ENCODE results near the gene TAF11.

- TF ChIP-seq CTCF (IDR thresholded peaks at IDR 0.05; ENCODE audit: low read depth, low read length, missing input control) (no peak), ATF3 (IDR thresholded peaks at IDR 0.05) (no peak), GABPA (IDR thresholded peaks at IDR 0.05 in 1 of 2, conservative IDR thresholded peaks at IDR 0.05 in 1 of 2) (no peak), EGR1 (IDR thresholded peaks at IDR 0.05; ENCODE audit: low read depth in 2 of 2) (no peak), JUND (IDR thresholded peaks at IDR 0.05) (no peak), RAD21 (IDR thresholded peaks at IDR 0.05) (no peak), MAX (IDR thresholded peaks at IDR 0.05) (no peak), TAF1 (conservative IDR thresholded peaks at IDR 0.05) (no peak), YY1 (IDR thresholded peaks at IDR 0.05) (no peak), SP1 (IDR thresholded peaks at IDR 0.05) (no peak), ZBTB33 (IDR thresholded peaks at IDR 0.05) (no peak)
Measured at GRCh38 chr6:34897716-34898115, 9.9 kb upstream of the TAF11 start.

Measured in liver (tissue), 3 donors.